NOMO-1 treated with DMSO at 0.1 percent for 48 hours (cell line): ENCODE measurements around the gene CCL7.

Source experiments
- DNase-seq: peaks from one replicate; lab custom pipeline; 2025; ENCODE audit not compliant: unreplicated experiment; lab: John Stamatoyannopoulos, UW

Gene CCL7

DNA sequence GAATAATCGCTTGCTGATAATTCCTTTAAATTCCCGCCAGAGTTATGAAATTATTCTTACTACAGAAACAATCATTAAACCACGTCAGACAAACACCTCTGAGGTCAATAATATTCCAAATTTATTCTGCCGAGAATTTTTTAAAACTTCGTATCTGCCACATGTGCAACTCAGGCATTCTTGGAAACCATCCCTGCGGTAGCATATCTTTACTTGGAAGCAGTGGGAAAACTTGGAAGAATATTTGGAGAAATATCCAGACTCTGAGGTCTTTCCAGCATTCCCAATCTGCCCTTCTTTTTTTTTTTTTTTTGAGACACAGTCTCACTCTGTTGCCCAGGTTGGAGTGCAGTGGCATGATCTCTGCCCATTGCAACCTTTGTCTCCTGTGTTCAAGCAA, 13.6 kb downstream of the CCL7 start:
- DNase-seq = no peak

DNA sequence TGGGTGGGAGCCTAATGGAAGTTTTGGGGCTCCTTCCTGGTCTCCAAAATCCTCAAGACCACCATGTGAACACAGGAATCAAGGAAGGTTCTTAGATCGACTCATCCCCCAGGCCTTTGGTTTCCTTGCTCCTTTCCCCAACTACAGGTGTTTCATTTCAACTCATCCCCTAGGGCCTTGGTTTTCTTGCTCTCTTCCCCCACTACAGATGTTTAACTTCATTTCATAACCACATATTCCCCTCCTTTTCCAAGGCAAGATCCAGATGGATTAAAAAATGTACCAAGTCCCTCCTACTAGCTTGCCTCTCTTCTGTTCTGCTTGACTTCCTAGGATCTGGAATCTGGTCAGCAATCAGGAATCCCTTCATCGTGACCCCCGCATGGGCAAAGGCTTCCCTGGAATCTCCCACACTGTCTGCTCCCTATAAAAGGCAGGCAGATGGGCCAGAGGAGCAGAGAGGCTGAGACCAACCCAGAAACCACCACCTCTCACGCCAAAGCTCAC, 15.3 kb downstream of the CCL7 start, which contains the start of gene CCL11:
Gene CCL11, plus strand, starts transcription at position 457 of the 507 bp plus-strand sequence. CDS start 67 bp downstream, outside the sequence.
- DNase-seq = no peak

DNA sequence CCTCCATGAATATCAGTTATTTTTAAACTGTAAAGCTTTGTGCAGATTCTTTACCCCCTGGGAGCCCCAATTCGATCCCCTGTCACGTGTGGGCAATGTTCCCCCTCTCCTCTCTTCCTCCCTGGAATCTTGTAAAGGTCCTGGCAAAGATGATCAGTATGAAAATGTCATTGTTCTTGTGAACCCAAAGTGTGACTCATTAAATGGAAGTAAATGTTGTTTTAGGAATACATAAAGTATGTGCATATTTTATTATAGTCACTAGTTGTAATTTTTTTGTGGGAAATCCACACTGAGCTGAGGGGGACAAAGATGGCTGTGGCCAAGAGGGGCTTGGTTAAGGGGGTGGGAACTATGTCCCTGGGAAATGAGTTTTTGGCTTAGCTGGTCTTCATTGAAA, 17.9 kb downstream of the CCL7 start:
- no peak for DNase-seq

DNA sequence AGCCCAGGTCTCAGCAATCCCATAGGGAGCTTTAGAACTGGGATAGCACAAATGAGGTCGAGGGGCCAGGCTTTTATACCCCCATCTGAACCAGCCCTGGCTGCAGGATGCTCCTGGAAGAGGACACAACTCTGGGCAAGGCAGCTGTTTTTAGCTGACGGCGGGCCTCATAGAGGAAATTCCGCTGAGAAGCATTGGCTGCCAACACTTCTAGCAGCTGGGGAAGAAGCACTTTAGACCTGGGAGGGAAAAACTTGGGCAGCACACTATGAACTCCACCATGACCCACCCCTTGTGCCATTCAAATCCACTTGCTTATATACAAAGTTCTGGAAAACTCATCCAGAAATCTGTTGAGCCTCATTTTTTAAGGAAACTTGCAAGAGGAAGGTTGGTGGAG, 20.6 kb downstream of the CCL7 start:
- DNase-seq = no peak

DNA sequence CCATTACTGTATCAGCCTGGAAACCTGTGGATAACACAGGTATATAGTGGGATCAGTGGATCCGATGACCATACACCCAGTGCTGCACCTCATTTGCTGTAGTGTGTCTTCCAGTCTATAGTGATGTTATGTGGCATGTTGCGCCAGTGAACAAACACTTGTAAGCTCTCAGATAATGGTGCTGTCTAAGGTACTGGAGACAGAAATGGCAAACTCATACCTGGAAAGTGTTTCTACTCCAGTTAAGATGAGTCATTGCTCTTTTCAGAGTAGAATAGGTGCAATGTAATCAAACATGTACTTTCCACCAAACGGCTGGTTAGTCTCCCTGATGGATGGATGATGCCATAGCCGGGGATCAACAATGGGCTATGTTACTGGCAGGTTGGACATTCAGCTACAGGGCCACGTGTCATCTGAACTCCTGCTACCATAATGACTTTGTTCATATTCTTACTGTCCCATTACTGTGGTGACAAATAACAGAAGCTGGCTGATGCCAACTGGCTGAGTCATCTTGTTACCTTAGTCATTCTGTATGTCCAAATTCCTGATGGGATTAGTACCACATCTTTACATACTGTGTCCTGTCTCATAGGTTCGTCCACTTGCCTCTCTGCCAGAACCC, 21.8 kb downstream of the CCL7 start:
- DNase-seq = no peak

DNA sequence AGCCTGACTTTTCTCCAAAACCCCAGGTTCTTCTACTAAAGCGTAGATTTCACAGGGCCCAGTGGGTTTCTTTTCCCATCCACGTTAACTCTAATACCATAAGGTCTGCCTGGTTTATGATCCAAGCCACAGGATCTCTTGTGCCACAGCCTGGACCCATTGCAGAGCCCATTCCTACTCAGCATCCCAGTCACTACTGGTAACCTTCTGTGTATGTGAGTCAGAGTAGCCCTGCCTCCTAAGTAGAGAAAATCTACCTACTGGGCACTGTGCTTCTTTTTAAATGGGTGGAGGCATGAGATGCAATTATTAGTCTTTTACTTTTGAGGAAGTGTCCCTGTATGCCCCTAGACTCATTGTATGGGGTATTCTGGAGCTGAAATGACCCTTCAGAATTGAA, 29.0 kb downstream of the CCL7 start:
- DNase-seq = no peak

DNA sequence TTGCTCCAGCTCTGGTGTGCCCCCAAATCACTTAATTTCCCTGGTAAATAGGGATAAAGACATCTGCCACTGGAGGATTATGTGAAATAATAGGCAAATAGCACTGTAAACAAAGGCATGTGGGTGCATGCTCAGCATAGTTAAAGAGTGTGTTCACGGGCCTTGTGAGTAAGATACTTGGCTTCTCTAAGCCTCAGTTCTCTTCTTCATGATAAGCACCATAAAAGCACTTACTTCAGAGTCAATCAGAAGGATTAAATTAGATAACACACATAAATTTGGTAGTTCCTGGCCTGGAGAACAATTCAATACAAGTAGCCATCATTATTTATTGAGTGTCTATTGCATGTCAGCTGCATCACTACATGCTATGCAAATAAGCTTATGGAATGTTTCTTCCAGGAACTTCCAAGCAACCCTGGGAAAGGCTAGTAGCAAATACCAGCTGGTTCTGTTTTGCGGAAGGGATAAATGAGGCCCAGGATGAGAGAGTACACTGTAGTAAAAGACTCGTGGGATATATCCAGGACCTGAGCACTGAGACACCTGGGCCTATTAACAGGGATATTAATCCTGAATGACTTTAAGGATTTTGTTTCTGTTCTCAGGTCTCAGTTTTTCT, 30.0 kb downstream of the CCL7 start:
- no peak for DNase-seq

DNA sequence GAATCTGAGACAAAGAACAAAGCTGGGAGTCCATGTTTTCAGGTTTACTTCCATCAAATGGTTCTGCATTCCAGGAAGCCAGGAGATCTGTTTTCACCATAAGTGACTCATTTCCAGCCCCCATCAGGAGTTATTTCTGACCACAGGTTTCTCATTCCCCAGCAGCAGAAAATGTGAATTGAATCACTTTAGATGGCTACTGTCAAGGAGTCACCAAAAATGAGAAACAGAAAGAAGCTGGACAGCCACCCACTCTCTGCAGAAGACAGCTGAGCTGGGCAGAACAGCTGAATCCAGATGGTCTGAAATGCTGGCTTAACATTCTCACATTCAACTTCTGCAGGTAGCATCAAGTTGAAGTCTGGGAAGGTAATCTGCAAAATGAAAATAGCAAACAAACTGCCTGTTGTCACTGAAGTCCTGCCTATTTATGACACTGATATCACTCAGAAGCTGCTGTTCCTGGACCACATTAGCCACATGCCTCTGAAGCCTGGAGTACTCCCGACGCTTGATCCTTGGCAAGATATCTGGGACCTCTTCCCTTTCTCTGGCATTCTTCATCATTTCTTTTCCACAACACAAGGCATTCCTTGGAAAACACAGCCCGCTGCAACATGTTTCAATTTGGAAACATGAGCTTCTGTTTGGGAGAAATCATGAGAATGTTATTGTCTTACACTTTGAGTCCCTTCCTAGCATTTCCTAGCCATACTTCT, 30.8 kb downstream of the CCL7 start:
- DNase-seq = no peak

DNA sequence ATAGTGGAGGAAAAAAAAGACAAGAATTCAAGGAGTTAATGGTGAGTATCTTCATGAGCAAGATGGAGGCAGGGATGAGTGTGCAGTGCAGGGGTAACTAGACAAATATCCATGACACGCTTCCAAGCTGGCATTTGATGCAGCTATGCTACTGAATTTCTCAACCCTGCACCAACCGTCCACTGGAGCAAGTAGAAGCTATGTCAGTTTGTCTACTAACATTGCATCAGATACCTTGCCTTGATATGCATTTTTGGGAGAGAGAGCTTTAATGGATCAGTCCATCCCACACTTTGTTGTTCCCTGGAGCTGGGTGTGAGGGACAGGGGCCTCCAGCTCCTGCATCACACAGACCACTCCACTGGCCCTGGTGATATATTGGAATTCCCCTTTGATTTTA, 32.0 kb downstream of the CCL7 start:
- DNase-seq = no peak

DNA sequence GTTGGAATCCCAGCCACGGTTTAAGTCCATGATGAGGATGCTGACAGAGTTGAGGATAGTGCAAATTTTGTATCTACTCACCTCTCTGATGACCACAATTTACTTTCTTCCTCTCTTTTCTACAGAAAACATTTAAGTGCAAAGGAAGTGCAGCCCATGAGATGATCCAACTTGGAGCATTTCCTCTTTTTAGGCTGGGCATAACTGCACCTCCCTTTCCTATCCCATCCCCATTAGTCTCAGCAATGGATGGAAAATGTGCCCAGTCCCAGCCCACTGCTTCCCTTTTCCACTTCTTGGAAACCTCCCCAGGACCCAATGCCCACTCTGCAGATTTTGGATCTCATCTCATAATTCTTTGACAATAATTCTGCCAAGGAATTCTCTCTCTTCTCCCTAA, 32.6 kb downstream of the CCL7 start:
- DNase-seq = no peak

DNA sequence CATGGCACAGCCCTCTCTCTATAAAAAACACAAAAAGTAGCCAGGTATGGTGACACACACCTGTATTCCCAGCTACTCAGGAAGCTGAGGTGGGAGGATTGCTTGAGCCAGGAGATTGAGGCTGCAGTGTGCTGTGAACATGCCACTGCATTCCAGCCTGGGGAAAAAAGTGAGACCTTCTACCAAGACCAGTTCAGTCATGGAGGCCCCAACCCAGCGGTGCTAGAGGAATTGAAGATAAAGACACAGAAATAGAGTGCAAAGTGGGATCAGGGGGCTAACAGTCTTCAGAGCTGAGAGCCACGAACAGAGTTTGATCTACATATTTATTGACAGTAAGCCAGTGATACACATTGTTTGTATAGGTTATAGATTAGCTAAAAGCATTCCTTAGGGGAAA, 33.6 kb downstream of the CCL7 start:
- no peak for DNase-seq

DNA sequence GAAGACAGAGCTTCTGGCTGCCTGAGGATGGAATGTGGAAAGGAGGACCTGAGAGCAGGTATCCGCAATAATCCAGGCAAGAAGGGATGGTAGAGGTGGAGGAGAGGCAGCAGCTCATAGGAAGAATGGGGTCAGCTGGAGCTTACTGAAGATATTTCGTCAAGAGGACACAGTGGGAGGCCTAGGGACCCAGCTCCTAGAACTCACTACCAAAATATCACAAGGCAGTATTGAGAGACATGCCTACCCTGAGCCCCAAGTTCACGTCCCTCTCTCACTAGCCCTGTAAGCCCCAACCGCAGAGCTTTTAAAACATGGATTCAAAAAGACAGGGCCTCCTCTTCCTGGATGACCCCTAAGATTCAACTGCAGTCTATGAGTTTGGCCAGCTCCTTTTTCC, 35.0 kb downstream of the CCL7 start:
- no peak for DNase-seq

DNA sequence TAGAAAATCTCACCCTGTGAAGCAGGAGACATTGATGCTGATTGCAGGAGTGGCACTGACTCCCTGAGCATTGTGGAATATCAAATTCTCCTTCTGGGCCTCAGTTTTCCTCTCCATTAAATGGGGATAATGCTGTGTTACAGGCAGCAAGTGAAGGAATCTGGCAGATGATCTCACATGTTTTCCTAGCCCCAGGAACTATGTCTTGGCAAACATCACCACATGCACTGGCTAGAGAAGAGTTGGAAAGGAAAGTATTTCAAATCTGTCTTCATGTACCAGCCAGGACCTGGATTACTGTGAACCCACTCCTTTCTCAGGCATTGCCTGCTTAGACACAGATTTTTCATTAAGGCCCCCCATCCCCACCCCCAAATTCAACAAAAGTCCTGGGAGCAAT, 35.6 kb downstream of the CCL7 start:
- DNase-seq = no peak

DNA sequence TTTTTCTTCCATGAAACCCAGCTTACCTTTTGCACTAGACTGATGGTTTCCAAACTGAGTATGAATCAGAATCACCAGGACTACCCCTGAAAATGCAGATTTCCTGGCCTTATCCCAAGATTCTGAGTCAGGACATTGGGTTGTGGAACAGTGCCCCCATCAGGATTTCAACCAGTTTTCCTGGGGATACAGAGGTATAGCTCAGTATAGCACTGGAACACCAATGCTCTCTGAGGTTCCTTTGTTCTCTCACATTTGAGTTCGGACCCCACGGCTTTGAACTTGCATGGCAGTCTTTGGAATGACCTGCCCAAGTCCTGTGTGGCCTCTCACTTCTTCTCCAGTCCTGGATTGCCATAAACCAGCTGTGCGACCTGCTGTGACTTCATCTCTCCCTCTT, 36.4 kb downstream of the CCL7 start:
- DNase-seq = no peak

DNA sequence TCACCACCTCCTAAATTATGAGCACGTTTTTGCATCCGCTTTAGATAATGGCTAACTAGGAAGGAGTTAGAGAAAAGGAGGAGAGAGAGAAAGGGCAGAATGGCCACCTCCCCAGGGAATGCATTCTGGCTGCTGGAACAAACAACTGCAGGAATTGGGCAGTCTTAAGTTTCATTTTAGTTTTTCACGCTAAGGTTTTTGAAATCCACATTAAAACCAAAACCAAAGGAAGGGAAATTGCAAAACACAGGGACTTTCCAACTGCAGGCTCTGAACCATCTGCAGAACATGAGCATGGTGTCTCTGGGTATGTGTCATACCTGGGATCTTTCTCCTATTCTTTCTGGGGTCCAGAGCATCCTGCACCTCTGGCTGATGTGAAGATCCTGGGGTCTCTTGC, 37.1 kb downstream of the CCL7 start:
- DNase-seq = no peak

DNA sequence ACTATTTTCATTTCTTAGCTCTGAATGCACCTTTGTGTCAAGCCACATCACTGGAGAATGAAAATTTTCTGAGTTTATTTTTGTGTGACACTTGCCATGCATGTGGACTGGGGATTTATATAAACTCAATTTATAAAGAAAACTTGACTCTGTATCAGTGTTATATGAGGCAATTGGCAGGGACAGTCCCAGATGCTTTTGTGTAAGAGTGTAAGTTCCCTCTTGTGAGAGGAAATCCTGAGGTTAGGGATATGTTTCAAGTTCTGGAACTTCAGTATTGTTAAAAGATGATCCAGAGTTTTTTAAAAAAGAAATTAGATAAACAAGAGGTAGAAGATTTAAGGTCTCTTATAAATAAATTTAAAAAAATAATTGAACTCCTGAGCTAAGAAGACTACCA, 38.4 kb downstream of the CCL7 start:
- no peak for DNase-seq

DNA sequence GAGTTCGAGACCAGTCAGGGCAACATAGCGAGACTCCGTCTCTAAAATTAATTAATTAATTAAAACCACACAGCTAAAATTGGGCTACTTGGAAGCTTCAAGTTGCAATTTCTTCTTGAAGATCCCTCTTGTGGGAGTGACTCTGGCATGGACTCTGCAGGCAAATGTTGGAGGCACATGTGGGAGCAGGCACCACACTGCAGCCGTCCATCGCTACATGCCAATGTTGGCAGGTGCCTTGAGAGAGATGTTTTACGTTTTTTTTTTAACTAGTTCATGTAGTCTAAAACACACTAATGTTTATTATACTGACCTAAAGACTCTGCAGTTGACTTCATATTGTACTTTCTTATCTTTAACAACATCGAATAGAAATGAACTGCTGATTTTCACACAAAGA, 41.3 kb downstream of the CCL7 start:
- DNase-seq = no peak

DNA sequence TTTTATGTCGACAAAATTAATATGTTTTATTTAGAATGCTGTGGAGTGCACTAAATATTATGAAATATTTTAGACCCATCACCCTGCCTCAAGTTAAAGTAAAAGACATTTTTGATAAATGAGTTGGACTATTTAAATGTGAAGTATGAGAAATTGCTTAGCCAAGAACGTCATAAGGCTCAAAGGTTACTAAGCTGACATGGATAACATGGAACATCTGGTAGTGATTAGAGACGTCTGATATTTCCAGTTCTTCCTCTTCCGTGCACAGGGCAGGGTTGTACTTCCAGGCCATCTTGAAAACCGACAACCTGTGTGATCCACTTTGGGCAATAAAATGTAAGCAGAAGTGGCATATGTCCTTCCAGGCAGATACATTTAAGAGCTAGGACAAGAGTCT, 42.1 kb downstream of the CCL7 start:
- peak; percentile 8 for DNase-seq

DNA sequence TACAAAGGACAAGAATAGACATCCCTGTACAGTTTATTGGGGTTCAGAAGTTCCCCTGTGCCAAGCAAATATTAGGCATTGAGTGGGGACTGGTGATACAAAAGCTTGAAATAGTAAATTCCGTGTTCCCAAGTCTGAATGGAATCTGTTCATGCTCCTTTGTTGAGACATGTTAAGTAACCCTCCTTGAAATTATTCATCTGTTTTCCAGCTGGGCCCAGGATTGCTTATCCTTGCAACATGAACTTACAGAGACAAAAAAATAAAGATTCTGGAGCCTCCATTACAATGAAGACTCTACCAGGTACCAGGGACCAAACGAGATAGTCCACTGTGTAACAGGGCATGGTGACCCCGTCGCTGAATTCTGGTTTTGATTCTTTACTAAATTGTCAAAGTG, 43.1 kb downstream of the CCL7 start:
- DNase-seq = no peak

DNA sequence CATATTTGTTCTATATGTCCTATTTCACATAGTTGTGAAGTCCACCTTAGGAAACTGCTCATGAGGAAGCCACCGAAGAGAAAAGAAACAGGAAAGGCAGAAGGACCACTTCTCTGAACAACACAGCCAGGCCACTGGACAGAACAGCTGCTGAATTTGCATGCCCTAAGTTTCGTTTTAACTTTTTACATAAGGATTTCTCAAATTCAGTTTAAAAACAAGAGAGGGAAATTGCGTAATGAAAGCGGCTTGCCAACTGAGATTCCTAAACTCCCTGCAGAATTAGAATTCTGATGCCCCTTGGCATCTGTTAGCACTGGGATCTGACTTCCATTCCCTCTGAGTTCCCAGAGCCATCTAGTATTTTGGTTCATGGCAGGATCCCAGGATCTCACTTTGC, 44.3 kb downstream of the CCL7 start:
- peak; percentile 77 for DNase-seq

DNA sequence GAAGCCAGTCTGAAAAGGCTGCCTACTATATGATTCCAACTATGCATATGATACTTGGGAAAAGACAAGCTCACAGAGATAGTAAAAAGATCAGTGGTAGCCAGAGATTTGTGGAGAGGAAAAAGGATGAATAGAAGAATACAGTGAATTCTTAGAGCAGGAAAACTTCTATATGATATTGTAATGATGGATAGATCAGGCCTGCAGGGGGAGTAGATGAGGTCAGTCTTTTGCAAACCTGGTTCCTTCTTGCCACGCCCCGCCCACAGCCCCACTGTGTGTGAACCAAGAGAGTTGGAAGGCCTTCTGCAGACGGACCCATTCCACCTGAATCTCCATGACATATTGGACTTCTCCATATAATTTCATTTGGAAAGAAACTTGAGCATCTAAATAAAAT, 48.5 kb downstream of the CCL7 start:
- no peak for DNase-seq

DNA sequence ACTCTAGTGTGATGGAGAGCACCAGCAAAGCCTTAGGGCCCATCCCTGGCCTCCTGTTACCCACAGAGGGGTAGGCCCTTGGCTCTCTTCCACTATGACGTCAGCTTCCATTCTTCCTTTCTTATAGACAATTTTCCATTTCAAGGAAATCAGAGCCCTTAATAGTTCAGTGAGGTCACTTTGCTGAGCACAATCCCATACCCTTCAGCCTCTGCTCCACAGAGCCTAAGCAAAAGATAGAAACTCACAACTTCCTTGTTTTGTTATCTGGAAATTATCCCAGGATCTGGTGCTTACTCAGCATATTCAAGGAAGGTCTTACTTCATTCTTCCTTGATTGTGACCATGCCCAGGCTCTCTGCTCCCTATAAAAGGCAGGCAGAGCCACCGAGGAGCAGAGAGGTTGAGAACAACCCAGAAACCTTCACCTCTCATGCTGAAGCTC, 49.0 kb downstream of the CCL7 start, which contains the start of gene CCL8:
Gene CCL8, plus strand, starts transcription at position 397 of the 445 bp plus-strand sequence. CDS start 67 bp downstream, outside the sequence.
- no peak for DNase-seq
